ENCODE data around the gene IFT122.

- TF ChIP-seq POLR2A (IDR thresholded peaks at IDR 0.05; ENCODE audit: low read depth, low read length) (no peak), TAF1 (IDR thresholded peaks at IDR 0.05; ENCODE audit: low read depth, low read length) (no peak)
These were observed 13.7 kb downstream of the IFT122 start for GRCh38 chr3:129453732-129454131.

Data from GM12891 (cell line).